PC-9 (cell line): Measurements from ENCODE around the gene OSBPL7. TPM values are rescaled to one million over a fixed set of nuclear protein-coding genes. Genes with fewer than 3 reads are reported as not detected.

Experiments used
- BruUV-seq: library from RNA; stranded (reverse); fragments of 400-500 nt; replicated peaks from 2 replicates; lab custom pipeline; 2021; lab: Mats Ljungman, UMichigan
- CTCF ChIA-PET: fragments of 300-600 bp; sonication (Branson Sonifier 250); formaldehyde crosslinking; loops from one replicate; lab custom pipeline; 2022; ENCODE audit warnings: antibody characterized with exemption; lab: Charles Lee
- POLR2A ChIA-PET: fragments of 300-600 bp; sonication (Branson Sonifier 250); formaldehyde crosslinking; loops from one replicate; lab custom pipeline; 2022; ENCODE audit warnings: antibody characterized with exemption; ENCODE audit not compliant: unreplicated experiment; lab: Charles Lee
- DNase-seq, 2 experiments: peaks; one replicate each; pipeline versions ENCODE4 v3.0.0 to v3.0.0-alpha.2; 2015 to 2022; ENCODE audit warnings: mixed read lengths in 1 of 2
- H2AFZ ChIP-seq: fragments of 200-600 bp; sonication (generic); 2 replicates; pipeline ENCODE4 v1.8.1; 2017; ENCODE audit warnings: antibody characterized with exemption
- H3F3A ChIP-seq: fragments of 200-600 bp; sonication (generic); 2 replicates; pipeline ENCODE4 v1.8.1; 2017; ENCODE audit warnings: antibody characterized with exemption, mild to moderate bottlenecking, low read depth; ENCODE audit not compliant: insufficient read depth
- H3K27ac ChIP-seq: fragments of 200-600 bp; sonication (generic); 2 replicates; pipeline ENCODE4 v1.6.1; 2016; ENCODE audit warnings: mixed run types
- H3K27me3 ChIP-seq: fragments of 200-600 bp; sonication (generic); 2 replicates; pipeline ENCODE4 v1.6.1; 2016; ENCODE audit warnings: low read depth, mixed run types; ENCODE audit not compliant: insufficient read depth
- H3K36me3 ChIP-seq: fragments of 200-600 bp; sonication (generic); 2 replicates; pipeline ENCODE4 v1.6.1; 2016; ENCODE audit warnings: low read depth, mixed run types
- H3K4me1 ChIP-seq: fragments of 200-600 bp; sonication (generic); replicated peaks from 2 replicates; pipeline ENCODE4 v1.6.1; 2016; ENCODE audit warnings: mixed run types; ENCODE audit not compliant: insufficient read depth
- H3K4me2 ChIP-seq: fragments of 200-600 bp; sonication (generic); 2 replicates; pipeline ENCODE4 v1.6.1; 2017; ENCODE audit warnings: mixed run types
- H3K4me3 ChIP-seq: fragments of 200-600 bp; sonication (generic); 2 replicates; pipeline ENCODE4 v1.6.1; 2016; ENCODE audit warnings: mixed run types
- H3K79me2 ChIP-seq: fragments of 200-600 bp; sonication (generic); 2 replicates; pipeline ENCODE4 v1.6.1; 2017; ENCODE audit warnings: low read depth, mixed run types
- H3K9me2 ChIP-seq: fragments of 200-600 bp; sonication (generic); 2 replicates; pipeline ENCODE4 v1.8.1; 2017; ENCODE audit warnings: mild to moderate bottlenecking; ENCODE audit not compliant: insufficient read depth
- H3K9me3 ChIP-seq: fragments of 200-600 bp; sonication (generic); 2 replicates; pipeline ENCODE4 v1.8.1; 2016; ENCODE audit warnings: low read depth; ENCODE audit not compliant: insufficient read depth
- H4K20me1 ChIP-seq: fragments of 200-600 bp; sonication (generic); 2 replicates; pipeline ENCODE4 v1.8.1; 2017; ENCODE audit not compliant: insufficient read depth
- CTCF ChIP-seq: fragments of 200-600 bp; sonication (generic); conservative IDR thresholded peaks from 2 replicates; pipeline ENCODE4 v1.6.1; 2017; ENCODE audit warnings: mixed run types, antibody characterized with exemption, mild to moderate bottlenecking, moderate library complexity
- EZH2 ChIP-seq: fragments of 200-600 bp; sonication (generic); IDR thresholded peaks from 2 replicates; pipeline ENCODE4 v1.8.0; 2017; ENCODE audit warnings: antibody characterized with exemption, low read depth
- intact Hi-C: fragments of 100-400 bp; cut with micrococcal nuclease; formaldehyde crosslinking; loops from one replicate; pipeline ENCODE4 v1.10.0; 2022; ENCODE audit not compliant: unreplicated experiment
- total RNA-seq: library from RNA; stranded (reverse); gene quantifications from 2 replicates; pipeline ENCODE4 v1.2.3, GENCODE V29; 2021

OSBPL7 gene
- total RNA-seq, 1 experiment from 2014 or later, result 32.2 TPM

- Histone ChIP-seq H3K4me3 (no peak overlapping the region), H3K9me3 (no peaks in the 10 kb centered on the region), H3K36me3 (0 out of 2 replicates have a peak, but pooled peaks cover 6% of the 10 kb centered on the region), H2AFZ (no peak overlapping the region), H3K9me2 (no peaks in the 10 kb centered on the region), H3K27ac (no peak overlapping the region), H4K20me1 (peaks cover 8% of the 10 kb centered on the region; the same call in 1 of the 2 replicates), H3F3A (0 out of 2 replicates have a peak, but pooled peaks cover 3% of the 10 kb centered on the region), H3K79me2 (peaks cover 41% of the 10 kb centered on the region), H3K27me3 (no peaks in the 10 kb centered on the region), H3K4me2 (0 out of 2 replicates have a peak overlapping the region, but pooled peaks have one; percentile 27), H3K4me1 (peaks cover 35% of the 10 kb centered on the region)
- DNase-seq, result no peak
- BruUV-seq, result no TSS peak
- ChIA-PET POLR2A (interaction anchor here (0.6 kb wide), 1 partner anchor 32 kb away, joined by 3 read pairs; no protein-coding TSS in a partner anchor), CTCF (no interaction called here)
- intact Hi-C loops, result loop anchor here (1.0 kb wide), 1 partner anchor 34 kb away; no protein-coding TSS in a partner anchor
- no peak for TF ChIP-seq CTCF
- no peak for TF ChIP-seq EZH2
These were observed 30.1 kb upstream of the OSBPL7 start for GRCh38 chr17:47851764-47852112.

- ChIA-PET POLR2A (interaction anchor here (0.5 to 0.9 kb wide), 4 partner anchors 12 to 34 kb away, joined by 3 to 5 read pairs (median 4); no protein-coding TSS in a partner anchor), CTCF (interaction anchor here (0.7 to 1.7 kb wide), 2 partner anchors 39 to 120 kb away, joined by 5 to 6 read pairs; partner anchors contain the start of gene CDK5RAP3)
- DNase-seq, result peak; percentile 86 to 88
- intact Hi-C loops, result loop anchor here (1.0 kb wide), 1 partner anchor 34 kb away; no protein-coding TSS in a partner anchor
- Histone ChIP-seq H3K27me3 (no peaks in the 10 kb centered on the region), H3K27ac (peak within 1 kb of the TSS; percentile 55), H3K36me3 (peaks cover 8% of the 10 kb centered on the region; the same call in 1 of the 2 replicates), H3K4me2 (peak within 1 kb of the TSS; percentile 88), H3K9me3 (no peaks in the 10 kb centered on the region), H2AFZ (peak within 1 kb of the TSS; percentile 80), H3F3A (peaks cover 9% of the 10 kb centered on the region; the same call in 1 of the 2 replicates), H3K9me2 (no peaks in the 10 kb centered on the region), H4K20me1 (peaks cover 8% of the 10 kb centered on the region; the same call in 1 of the 2 replicates), H3K79me2 (peaks cover 49% of the 10 kb centered on the region), H3K4me3 (peak within 1 kb of the TSS; percentile 72), H3K4me1 (peaks cover 33% of the 10 kb centered on the region)
- BruUV-seq, result no TSS peak
- TF ChIP-seq EZH2, result no peak
- no peak; the same call in 1 of the 2 replicates for TF ChIP-seq CTCF
These were observed 29.3 kb upstream of the OSBPL7 start, which contains the start of gene SP6 for GRCh38 chr17:47850692-47851573. Gene SP6 (minus strand): TSS chr17:47851163. CDS start chr17:47848429, 2,734 bp downstream.

GRCh38 chr17:47850373-47850691 is 28.7 kb upstream of the OSBPL7 start:
- Histone ChIP-seq H3K4me3 (peak overlapping the region; percentile 72), H3K9me3 (no peaks in the 10 kb centered on the region), H3K9me2 (no peaks in the 10 kb centered on the region), H3K27ac (peak overlapping the region; percentile 55), H3K36me3 (peaks cover 10% of the 10 kb centered on the region; the same call in 1 of the 2 replicates), H3K4me2 (peak overlapping the region; percentile 88), H2AFZ (peak overlapping the region; percentile 80), H3K4me1 (peaks cover 39% of the 10 kb centered on the region), H3K27me3 (no peaks in the 10 kb centered on the region), H3F3A (peaks cover 15% of the 10 kb centered on the region; the same call in 1 of the 2 replicates), H4K20me1 (peaks cover 8% of the 10 kb centered on the region; the same call in 1 of the 2 replicates), H3K79me2 (peaks cover 55% of the 10 kb centered on the region)
- no peak for DNase-seq
- TF ChIP-seq EZH2 (no peak), CTCF (no peak)
- no TSS peak for BruUV-seq
- ChIA-PET POLR2A (interaction anchor here (0.5 to 0.9 kb wide), 3 partner anchors 13 to 35 kb away, joined by 4 to 5 read pairs (median 4); no protein-coding TSS in a partner anchor), CTCF (interaction anchor here (0.7 to 1.7 kb wide), 2 partner anchors 39 to 121 kb away, joined by 5 to 6 read pairs; partner anchors contain the start of gene CDK5RAP3)
- intact Hi-C loops, result no loop called here
